SH-SY5Y (cell line): ENCODE measurements around the gene TGFBR1.

ENCODE experiments used
- GATA2 ChIP-seq: IDR thresholded peaks from 2 replicates; pipeline ENCODE4 v1.6.1; 2011; ENCODE audit warnings: mild to moderate bottlenecking, low read depth, low read length
- GATA3 ChIP-seq: IDR thresholded peaks from 2 replicates; pipeline ENCODE4 v1.6.1; 2011; ENCODE audit warnings: low read depth, mild to moderate bottlenecking, low read length, moderate library complexity

GRCh38 chr9:99199938-99200539, 95.1 kb downstream of the TGFBR1 start:
- TF ChIP-seq GATA2 (no peak), GATA3 (no peak)
